ENCODE results near the gene FGD4.

Gene FGD4

DNA sequence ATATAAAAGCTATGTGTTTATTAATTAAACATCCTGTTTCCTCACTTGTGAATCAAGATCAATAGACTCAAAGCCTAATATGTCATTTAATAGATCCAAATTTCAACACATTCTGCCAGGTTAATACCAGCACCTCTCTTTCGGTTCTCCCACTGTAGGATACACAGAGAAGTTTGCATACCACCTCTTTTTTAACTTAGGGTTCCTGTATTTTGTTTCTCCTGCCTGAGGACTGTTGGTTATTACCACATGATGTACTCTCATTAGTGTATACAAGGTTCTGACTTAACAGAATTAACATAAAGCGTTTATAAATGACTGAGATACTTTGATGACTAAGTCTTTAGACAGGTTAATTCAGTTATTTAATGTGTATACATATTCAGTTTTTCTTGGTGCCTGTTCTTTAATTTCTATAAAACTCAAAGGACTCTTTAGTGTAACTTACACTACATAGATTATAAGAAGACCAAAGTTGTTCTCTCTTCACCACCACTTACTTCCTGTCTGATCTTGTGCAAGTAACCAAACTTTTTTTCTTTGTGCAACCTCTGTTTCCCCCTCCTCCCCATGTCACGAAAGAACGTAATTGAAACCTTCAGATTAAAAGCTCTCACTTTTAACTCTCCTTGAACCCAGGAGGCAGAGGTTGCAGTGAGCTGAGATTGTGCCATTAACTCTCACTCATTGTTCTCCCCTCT, 190.0 kb downstream of the FGD4 start:
- TF ChIP-seq, protein P1, sequence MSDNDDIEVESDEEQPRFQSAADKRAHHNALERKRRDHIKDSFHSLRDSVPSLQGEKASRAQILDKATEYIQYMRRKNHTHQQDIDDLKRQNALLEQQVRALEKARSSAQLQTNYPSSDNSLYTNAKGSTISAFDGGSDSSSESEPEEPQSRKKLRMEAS (IDR thresholded peaks at IDR 0.05) = no peak
- no peak for TF ChIP-seq EP300 (IDR thresholded peaks at IDR 0.05; ENCODE audit: borderline replicate concordance)

DNA sequence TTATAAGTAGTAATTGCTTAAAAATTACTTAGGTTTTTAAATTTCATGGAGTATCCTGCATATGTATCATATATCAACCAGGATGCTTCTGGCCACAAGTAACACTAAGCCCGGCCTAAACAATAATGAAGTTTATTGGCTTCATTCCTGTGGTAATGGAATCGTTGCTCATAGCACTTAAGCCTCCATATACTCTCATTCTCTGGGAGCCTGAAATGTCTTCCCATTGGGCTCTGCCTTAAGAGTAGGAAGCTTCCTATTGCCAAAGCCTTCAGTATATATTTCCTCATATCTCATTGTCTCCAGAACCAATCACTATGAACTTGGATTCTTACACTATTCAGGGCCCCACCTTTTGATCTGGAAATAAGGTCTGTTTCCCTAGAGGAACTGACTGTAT, 195.9 kb downstream of the FGD4 start:
- TF ChIP-seq TCF12 (IDR thresholded peaks at IDR 0.05; ENCODE audit: low read depth) = no peak

DNA sequence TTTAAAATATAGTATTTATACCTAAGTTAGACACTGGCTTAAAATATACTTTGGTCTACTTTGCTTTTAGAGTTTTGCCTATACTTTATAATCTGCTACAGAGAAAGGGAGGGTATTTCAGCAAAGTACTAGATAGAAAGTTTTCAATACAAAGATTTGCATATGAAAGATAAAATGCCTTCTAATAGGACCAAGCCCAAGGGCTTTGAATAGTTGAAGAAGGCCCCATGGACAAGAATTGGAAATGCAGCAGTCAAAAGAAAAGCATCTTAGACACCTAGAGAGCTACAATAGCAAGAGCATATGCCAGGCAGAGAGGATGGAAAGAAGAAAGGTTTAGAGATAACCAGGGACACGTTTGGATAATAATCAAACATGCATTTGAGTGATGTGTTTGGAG, 196.7 kb downstream of the FGD4 start:
- TF ChIP-seq FOXM1 (IDR thresholded peaks at IDR 0.05; ENCODE audit: borderline replicate concordance, low read depth) (no peak), EGR1 (IDR thresholded peaks at IDR 0.05) (no peak), ZBTB7A (IDR thresholded peaks at IDR 0.05; ENCODE audit: low read depth) (no peak), EP300 (IDR thresholded peaks at IDR 0.05; ENCODE audit: borderline replicate concordance) (no peak), CEBPB (IDR thresholded peaks at IDR 0.05) (no peak), YY1 (IDR thresholded peaks at IDR 0.05; ENCODE audit: low read depth) (no peak), RAD21 (IDR thresholded peaks at IDR 0.05; ENCODE audit: low read depth) (no peak), TCF12 (IDR thresholded peaks at IDR 0.05; ENCODE audit: low read depth) (no peak), TAF1 (IDR thresholded peaks at IDR 0.05; ENCODE audit: low read depth) (no peak), NFIC (IDR thresholded peaks at IDR 0.05) (no peak), TEAD4 (IDR thresholded peaks at IDR 0.05) (no peak), CREB1 (IDR thresholded peaks at IDR 0.05; ENCODE audit: low read depth) (no peak)
- TF ChIP-seq, protein P2, sequence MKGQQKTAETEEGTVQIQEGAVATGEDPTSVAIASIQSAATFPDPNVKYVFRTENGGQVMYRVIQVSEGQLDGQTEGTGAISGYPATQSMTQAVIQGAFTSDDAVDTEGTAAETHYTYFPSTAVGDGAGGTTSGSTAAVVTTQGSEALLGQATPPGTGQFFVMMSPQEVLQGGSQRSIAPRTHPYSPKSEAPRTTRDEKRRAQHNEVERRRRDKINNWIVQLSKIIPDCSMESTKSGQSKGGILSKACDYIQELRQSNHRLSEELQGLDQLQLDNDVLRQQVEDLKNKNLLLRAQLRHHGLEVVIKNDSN (IDR thresholded peaks at IDR 0.05) = no peak
- TF ChIP-seq, protein P3, sequence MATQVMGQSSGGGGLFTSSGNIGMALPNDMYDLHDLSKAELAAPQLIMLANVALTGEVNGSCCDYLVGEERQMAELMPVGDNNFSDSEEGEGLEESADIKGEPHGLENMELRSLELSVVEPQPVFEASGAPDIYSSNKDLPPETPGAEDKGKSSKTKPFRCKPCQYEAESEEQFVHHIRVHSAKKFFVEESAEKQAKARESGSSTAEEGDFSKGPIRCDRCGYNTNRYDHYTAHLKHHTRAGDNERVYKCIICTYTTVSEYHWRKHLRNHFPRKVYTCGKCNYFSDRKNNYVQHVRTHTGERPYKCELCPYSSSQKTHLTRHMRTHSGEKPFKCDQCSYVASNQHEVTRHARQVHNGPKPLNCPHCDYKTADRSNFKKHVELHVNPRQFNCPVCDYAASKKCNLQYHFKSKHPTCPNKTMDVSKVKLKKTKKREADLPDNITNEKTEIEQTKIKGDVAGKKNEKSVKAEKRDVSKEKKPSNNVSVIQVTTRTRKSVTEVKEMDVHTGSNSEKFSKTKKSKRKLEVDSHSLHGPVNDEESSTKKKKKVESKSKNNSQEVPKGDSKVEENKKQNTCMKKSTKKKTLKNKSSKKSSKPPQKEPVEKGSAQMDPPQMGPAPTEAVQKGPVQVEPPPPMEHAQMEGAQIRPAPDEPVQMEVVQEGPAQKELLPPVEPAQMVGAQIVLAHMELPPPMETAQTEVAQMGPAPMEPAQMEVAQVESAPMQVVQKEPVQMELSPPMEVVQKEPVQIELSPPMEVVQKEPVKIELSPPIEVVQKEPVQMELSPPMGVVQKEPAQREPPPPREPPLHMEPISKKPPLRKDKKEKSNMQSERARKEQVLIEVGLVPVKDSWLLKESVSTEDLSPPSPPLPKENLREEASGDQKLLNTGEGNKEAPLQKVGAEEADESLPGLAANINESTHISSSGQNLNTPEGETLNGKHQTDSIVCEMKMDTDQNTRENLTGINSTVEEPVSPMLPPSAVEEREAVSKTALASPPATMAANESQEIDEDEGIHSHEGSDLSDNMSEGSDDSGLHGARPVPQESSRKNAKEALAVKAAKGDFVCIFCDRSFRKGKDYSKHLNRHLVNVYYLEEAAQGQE (IDR thresholded peaks at IDR 0.05; ENCODE audit: low read depth) = no peak
- TF ChIP-seq, protein P1 (IDR thresholded peaks at IDR 0.05) = no peak

DNA sequence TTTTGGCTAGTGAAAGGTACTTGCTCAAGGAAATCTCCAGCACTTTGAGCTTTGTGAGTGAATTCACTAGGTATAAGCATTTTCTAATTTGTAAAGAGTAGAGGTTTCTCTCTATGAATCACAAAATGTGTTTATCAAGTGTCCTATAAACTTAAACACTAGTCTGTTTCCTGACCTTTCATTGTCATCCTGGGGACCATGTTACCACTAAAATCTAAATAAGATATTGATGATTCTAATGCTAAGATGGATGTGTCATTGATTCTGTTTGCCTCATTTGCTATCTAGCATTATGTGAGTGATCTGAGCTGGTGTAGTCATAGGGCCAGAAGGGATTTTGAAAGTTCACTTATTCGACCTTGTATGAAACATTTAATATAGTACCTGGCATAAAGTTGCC, 199.3 kb downstream of the FGD4 start:
- TF ChIP-seq FOXM1 (IDR thresholded peaks at IDR 0.05; ENCODE audit: borderline replicate concordance, low read depth) = no peak
- no peak for TF ChIP-seq ZBTB7A (IDR thresholded peaks at IDR 0.05; ENCODE audit: low read depth)
- TF ChIP-seq EP300 (IDR thresholded peaks at IDR 0.05; ENCODE audit: borderline replicate concordance) = no peak
- no peak for TF ChIP-seq EGR1 (IDR thresholded peaks at IDR 0.05)
- TF ChIP-seq, protein P3 (IDR thresholded peaks at IDR 0.05; ENCODE audit: low read depth) = no peak
- no peak for TF ChIP-seq TAF1 (IDR thresholded peaks at IDR 0.05; ENCODE audit: low read depth)
- TF ChIP-seq TEAD4 (IDR thresholded peaks at IDR 0.05) = no peak
- no peak for TF ChIP-seq NFIC (IDR thresholded peaks at IDR 0.05)
- TF ChIP-seq, protein P1 (IDR thresholded peaks at IDR 0.05) = no peak
- TF ChIP-seq RAD21 (IDR thresholded peaks at IDR 0.05; ENCODE audit: low read depth) = no peak
- no peak for TF ChIP-seq CEBPB (IDR thresholded peaks at IDR 0.05)
- no peak for TF ChIP-seq YY1 (IDR thresholded peaks at IDR 0.05; ENCODE audit: low read depth)
- no peak for TF ChIP-seq TCF12 (IDR thresholded peaks at IDR 0.05; ENCODE audit: low read depth)

DNA sequence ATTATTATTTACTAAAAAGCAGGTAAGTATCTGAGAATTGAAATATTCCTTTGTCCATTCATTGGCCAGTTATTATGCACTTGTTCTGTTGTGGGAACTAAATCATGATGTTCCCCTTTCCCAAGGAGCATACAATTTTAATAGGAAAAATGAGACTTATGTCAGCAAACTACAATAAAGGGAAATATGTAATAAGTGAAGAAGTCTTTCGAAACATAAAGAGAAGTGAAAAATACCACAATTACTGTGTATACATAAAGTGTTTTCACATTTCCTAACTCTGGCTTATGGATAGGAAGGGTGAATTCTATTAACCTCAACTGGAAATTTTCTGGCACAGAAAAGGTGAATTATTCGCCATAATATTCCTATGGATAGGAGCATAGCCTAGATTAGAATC, 201.3 kb downstream of the FGD4 start:
- no peak for TF ChIP-seq RAD21 (IDR thresholded peaks at IDR 0.05; ENCODE audit: low read depth)
- no peak for TF ChIP-seq NFIC (IDR thresholded peaks at IDR 0.05)
- TF ChIP-seq EP300 (IDR thresholded peaks at IDR 0.05; ENCODE audit: borderline replicate concordance) = no peak
- no peak for TF ChIP-seq TCF12 (IDR thresholded peaks at IDR 0.05; ENCODE audit: low read depth)
- TF ChIP-seq TEAD4 (IDR thresholded peaks at IDR 0.05) = no peak
- no peak for TF ChIP-seq ZBTB7A (IDR thresholded peaks at IDR 0.05; ENCODE audit: low read depth)
- TF ChIP-seq, protein P3 (IDR thresholded peaks at IDR 0.05; ENCODE audit: low read depth) = no peak
- no peak for TF ChIP-seq CEBPB (IDR thresholded peaks at IDR 0.05)
- no peak for TF ChIP-seq FOXM1 (IDR thresholded peaks at IDR 0.05; ENCODE audit: borderline replicate concordance, low read depth)
- no peak for TF ChIP-seq YY1 (IDR thresholded peaks at IDR 0.05; ENCODE audit: low read depth)
- no peak for TF ChIP-seq TAF1 (IDR thresholded peaks at IDR 0.05; ENCODE audit: low read depth)
- no peak for TF ChIP-seq EGR1 (IDR thresholded peaks at IDR 0.05)
- no peak for TF ChIP-seq CREB1 (IDR thresholded peaks at IDR 0.05; ENCODE audit: low read depth)
- TF ChIP-seq, protein P1 (IDR thresholded peaks at IDR 0.05) = no peak
- TF ChIP-seq, protein P2 (IDR thresholded peaks at IDR 0.05) = no peak
